HG02759 (cell line): ENCODE results near the gene PTH1R.

ENCODE experiments used
- ATAC-seq: cut with Tn5 transposase; IDR thresholded peaks from one replicate; pipeline ENCODE4 v1.9.1; 2021; ENCODE audit warnings: mild to moderate bottlenecking, moderate library complexity; ENCODE audit not compliant: unreplicated experiment

PTH1R gene

GRCh38 chr3:46849686-46850467 is 27.6 kb upstream of the PTH1R start:
- ATAC-seq, result no peak

GRCh38 chr3:46850468-46850779 is 27.1 kb upstream of the PTH1R start:
- no peak for ATAC-seq

- ATAC-seq, result no peak
Observed at GRCh38 chr3:46851364-46852333, 25.9 kb upstream of the PTH1R start.

- ATAC-seq, result no peak
Observed at GRCh38 chr3:46852334-46852720, 25.2 kb upstream of the PTH1R start.

GRCh38 chr3:46852839-46853355 is 24.6 kb upstream of the PTH1R start:
- ATAC-seq, result no peak

GRCh38 chr3:46853441-46854415 is 23.8 kb upstream of the PTH1R start:
- ATAC-seq, result no peak

- no peak for ATAC-seq
Observed at GRCh38 chr3:46854555-46854991, 22.9 kb upstream of the PTH1R start.

GRCh38 chr3:46856576-46857471 is 20.7 kb upstream of the PTH1R start:
- ATAC-seq, result no peak

GRCh38 chr3:46857485-46858341 is 19.8 kb upstream of the PTH1R start:
- ATAC-seq, result no peak

- ATAC-seq, result no peak
Observed at GRCh38 chr3:46858456-46858855, 19.1 kb upstream of the PTH1R start.

- ATAC-seq, result no peak
Observed at GRCh38 chr3:46859001-46859710, 18.4 kb upstream of the PTH1R start.

- ATAC-seq, result no peak
Observed at GRCh38 chr3:46860017-46860809, 17.3 kb upstream of the PTH1R start.

- ATAC-seq, result no peak
Observed at GRCh38 chr3:46860810-46861604, 16.5 kb upstream of the PTH1R start.

GRCh38 chr3:46861605-46862368 is 15.7 kb upstream of the PTH1R start:
- no peak for ATAC-seq

- no peak for ATAC-seq
Observed at GRCh38 chr3:46862369-46863025, 15.0 kb upstream of the PTH1R start.
